Bronchial epithelial cell (primary cell): ENCODE results near the gene PSMA6. TPM values are rescaled to one million over a fixed set of nuclear protein-coding genes. Genes with fewer than 3 reads are reported as not detected.

Source experiments
- DNase-seq: peaks from one replicate; pipeline ENCODE4 v3.0.0-alpha.2; 2010; ENCODE audit warnings: low read depth
- FAIRE-seq: peaks from 2 replicates; lab custom pipeline; 2011; peaks lifted over from hg19 to GRCh38; lab: Jason Lieb, UNC
- H3K27me3 ChIP-seq: 2 replicates; pipeline ENCODE4 v1.5.1; 2011; ENCODE audit warnings: low read length; ENCODE audit not compliant: control insufficient read depth, insufficient read depth
- H3K36me3 ChIP-seq: 2 replicates; pipeline ENCODE4 v1.5.1; 2011; ENCODE audit warnings: low read length; ENCODE audit not compliant: control insufficient read depth, insufficient read depth
- H3K4me3 ChIP-seq: 2 replicates; pipeline ENCODE4 v1.5.1; 2011; ENCODE audit warnings: mild to moderate bottlenecking, low read depth, low read length, control low read depth
- CTCF ChIP-seq: IDR thresholded peaks from 2 replicates; pipeline ENCODE4 v1.5.1; 2011; ENCODE audit warnings: mild to moderate bottlenecking, moderate library complexity, low read length, control low read depth, inconsistent platforms; ENCODE audit not compliant: insufficient read depth, severe bottlenecking
- total RNA-seq: library from RNA; depleted of rRNA; stranded (reverse); fragments of >200 nt; gene quantifications from 2 replicates; pipeline ENCODE4 v1.2.1, GENCODE V29; 2014

PSMA6 gene
- total RNA-seq, 1 donor from 2014 or later: 222 TPM

GRCh38 chr14:35340616-35341453, 48.7 kb downstream of the PSMA6 start:
- DNase-seq: no peak
- H3K4me3 ChIP-seq: no peak overlapping the region
- H3K36me3 ChIP-seq: no peaks in the 10 kb centered on the region
- FAIRE-seq: no peak
- H3K27me3 ChIP-seq: no peaks in the 10 kb centered on the region
- no peak for TF ChIP-seq CTCF

GRCh38 chr14:35341454-35341750, 49.2 kb downstream of the PSMA6 start:
- H3K27me3 ChIP-seq: no peaks in the 10 kb centered on the region
- DNase-seq (no peak), FAIRE-seq (no peak)
- H3K4me3 ChIP-seq: no peak overlapping the region
- no peak for TF ChIP-seq CTCF
- H3K36me3 ChIP-seq: no peaks in the 10 kb centered on the region

- no peak for TF ChIP-seq CTCF
- peak; percentile 84 for DNase-seq
- Histone ChIP-seq H3K36me3 (no peaks in the 10 kb centered on the region), H3K27me3 (no peaks in the 10 kb centered on the region), H3K4me3 (no peak overlapping the region)
- no peak for FAIRE-seq
Measured at GRCh38 chr14:35341751-35342488, 49.7 kb downstream of the PSMA6 start.

- Histone ChIP-seq H3K36me3 (no peaks in the 10 kb centered on the region), H3K4me3 (no peak overlapping the region), H3K27me3 (no peaks in the 10 kb centered on the region)
- DNase-seq (no peak), FAIRE-seq (no peak)
- TF ChIP-seq CTCF: no peak
Measured at GRCh38 chr14:35342489-35343010, 50.4 kb downstream of the PSMA6 start.

- H3K4me3 ChIP-seq: no peak overlapping the region
- no peaks in the 10 kb centered on the region for H3K27me3 ChIP-seq
- DNase-seq (no peak), FAIRE-seq (no peak)
- no peaks in the 10 kb centered on the region for H3K36me3 ChIP-seq
- no peak for TF ChIP-seq CTCF
Measured at GRCh38 chr14:35343702-35344101, 51.5 kb downstream of the PSMA6 start.
